SU-DHL-6 (cell line): ENCODE data around the gene CYP4A22.

Source experiments
- EZH2phosphoT487 ChIP-seq: fragments of 200-600 bp; sonication (generic), shearing (Covaris generic); conservative IDR thresholded peaks from 2 replicates; pipeline ENCODE4 v1.6.1; 2018; ENCODE audit warnings: mild to moderate bottlenecking, antibody characterized with exemption, low read length, moderate library complexity, mixed read lengths
- TF ChIP-seq, protein P1 (sequence below): fragments of 200-600 bp; sonication (generic); IDR thresholded peaks from one replicate; pipeline ENCODE4 v1.5.1; 2017; ENCODE audit warnings: antibody characterized with exemption, mild to moderate bottlenecking, low read length, moderate library complexity; ENCODE audit not compliant: insufficient read depth, poor library complexity, severe bottlenecking

- TF ChIP-seq, protein P1, sequence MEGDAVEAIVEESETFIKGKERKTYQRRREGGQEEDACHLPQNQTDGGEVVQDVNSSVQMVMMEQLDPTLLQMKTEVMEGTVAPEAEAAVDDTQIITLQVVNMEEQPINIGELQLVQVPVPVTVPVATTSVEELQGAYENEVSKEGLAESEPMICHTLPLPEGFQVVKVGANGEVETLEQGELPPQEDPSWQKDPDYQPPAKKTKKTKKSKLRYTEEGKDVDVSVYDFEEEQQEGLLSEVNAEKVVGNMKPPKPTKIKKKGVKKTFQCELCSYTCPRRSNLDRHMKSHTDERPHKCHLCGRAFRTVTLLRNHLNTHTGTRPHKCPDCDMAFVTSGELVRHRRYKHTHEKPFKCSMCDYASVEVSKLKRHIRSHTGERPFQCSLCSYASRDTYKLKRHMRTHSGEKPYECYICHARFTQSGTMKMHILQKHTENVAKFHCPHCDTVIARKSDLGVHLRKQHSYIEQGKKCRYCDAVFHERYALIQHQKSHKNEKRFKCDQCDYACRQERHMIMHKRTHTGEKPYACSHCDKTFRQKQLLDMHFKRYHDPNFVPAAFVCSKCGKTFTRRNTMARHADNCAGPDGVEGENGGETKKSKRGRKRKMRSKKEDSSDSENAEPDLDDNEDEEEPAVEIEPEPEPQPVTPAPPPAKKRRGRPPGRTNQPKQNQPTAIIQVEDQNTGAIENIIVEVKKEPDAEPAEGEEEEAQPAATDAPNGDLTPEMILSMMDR: no peak
- TF ChIP-seq EZH2phosphoT487: no peak
Measured at GRCh38 chr1:47104816-47105215, 32.4 kb upstream of the CYP4A22 start.
